HG03097 (cell line): ENCODE results near the gene SCAF8.
"Not testable (repeated sequence)": the region's sequence is repeated elsewhere in the genome, so short reads cannot be mapped to it uniquely, and the experiment has no call there.

Experiments
- ATAC-seq: cut with Tn5 transposase; IDR thresholded peaks from one replicate; pipeline ENCODE4 v1.9.1; 2021; ENCODE audit not compliant: unreplicated experiment, low FRiP score

SCAF8 gene

DNA sequence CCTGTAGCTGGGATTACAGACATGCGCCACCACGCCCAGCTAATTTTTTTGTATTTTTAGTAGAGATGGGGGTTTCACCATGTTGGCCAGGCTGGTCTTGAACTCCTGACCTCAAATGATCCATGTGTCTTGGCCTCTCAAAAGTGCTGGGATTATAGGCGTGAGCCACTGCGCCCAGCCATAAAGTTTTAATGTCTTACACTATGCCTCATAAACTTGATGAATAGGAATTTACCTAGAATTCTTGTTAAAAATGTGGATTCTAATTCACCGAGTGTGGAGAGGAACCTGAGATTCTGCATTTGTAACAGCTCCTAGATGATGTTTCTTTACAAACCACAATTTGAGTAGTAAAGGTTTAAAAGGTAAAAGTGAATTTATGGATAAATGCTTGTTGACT is 45.9 kb downstream of the SCAF8 start:
- not testable (repeated sequence) for ATAC-seq

DNA sequence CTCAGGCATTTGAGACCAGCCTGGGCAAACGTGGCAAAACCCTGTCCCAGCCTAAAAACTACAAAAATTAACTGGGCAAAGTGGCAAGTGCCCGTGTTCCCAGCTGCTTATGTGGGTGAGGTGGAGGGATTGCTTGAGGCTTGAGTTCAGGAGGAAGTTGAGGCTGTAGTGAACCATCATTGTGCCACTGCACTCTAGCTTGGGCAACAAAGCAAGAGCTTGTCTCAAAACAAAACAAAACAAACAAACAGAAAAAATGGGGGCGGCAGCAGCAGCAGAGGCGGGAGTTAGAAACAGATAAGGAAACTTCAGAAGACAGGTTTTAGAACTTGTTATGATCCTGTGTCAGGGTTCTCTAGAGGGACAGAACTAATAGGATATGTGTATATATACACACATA is 49.0 kb downstream of the SCAF8 start:
- ATAC-seq, result no peak

DNA sequence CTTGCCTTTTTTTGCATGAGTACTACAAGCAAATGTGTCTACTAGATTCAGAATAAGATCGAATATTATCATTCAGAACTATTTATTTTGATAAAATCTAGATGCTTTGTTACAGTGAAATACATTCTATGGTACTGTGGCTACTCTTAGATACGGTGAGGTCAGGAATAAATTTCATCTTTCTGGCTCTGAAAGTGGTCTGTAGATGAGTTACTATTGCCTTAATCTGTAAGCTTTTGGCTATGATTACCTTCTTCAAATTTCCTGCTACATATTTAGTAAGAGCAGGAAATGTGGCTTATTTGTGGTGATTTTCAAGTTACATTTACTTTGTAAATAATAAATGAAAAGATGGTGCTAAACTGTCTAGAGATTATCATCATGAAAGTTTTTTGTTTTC is 50.0 kb downstream of the SCAF8 start:
- ATAC-seq, result peak; percentile 72

DNA sequence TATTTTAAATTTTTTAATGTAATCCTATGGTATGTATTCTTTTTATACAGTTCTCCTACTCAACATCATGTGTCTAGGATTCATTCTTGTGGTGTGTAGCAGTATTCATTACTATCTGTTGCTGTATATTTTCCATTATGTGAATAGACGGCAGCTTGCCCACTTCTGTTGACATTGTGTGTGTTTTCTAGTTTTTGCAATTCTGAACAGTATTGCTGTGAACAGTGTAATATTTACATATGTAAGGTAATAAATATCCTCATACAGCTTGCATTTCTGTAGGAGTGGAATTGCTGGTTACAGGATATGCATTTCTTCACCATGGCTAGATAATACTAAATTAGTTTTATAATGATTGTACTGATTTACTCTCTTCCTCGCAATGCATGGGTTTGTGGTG is 51.9 kb downstream of the SCAF8 start:
- no peak for ATAC-seq

DNA sequence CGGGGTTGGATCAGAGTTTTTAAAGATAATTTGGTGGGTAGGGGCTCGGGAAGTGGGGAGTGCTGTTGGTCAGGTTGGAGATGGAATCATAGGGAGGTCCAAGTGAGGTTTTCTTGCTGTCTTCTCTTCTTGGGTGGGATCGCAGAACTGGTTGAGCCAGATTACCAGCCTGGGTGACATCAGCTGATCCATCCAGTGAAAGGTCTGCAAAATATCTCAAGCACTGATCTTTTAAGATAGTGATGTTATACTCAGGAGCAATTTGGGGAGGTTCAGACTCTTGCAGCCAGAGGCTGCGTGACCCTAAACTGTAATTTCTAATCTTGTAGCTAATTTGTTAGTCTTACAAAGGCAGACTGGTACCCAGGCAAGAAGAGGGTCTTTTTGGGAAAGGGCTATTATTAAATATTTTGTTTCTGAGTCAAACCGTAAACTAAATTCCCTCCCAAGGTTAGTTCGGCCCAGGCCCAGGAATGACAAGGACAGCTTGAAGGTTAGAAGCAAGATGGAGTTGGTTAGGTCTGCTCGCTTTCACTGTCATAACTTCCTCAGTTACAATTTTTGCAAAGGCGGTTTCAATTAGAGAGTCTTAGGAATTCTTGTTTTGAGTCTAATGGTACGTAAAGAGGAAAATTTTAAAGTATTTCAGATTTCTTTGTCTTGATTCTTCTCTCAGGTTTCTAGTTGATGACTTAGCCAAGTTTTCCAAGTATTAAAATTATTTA is 53.1 kb downstream of the SCAF8 start:
- no peak for ATAC-seq

DNA sequence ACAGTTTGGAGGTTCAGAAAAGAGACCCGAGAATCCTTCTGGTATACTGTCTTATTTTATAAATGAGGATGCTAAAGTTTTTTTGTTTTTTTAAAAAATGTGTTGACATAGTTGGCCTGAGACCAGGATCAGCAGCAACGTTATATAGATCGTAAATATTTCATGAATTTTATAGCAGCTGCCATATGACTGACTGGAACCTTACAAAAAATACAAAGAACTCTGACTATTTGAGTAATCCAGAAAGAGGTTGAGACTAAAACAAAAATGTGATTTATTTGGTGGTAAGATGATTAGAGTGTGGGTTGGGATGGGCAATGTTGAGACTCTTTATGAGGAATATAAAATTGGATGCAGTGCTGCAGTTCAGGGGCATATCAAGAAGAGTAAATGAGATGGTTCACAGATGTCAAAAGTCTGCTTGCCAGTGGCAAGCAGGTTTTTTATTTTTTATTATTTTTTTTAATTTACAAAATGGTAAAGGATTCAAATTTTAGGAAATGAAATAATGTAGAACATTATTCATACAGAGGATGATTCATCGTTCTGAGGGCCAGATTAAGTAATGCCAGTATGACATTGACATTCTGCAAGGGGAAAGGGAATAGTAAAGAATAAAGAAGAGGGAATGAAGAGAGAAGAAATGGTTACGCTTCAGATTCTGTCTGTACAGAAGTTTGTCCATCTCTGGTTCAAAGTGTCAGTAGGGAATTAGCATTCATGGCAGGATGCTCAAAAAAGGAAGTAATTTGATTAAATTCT is 58.5 kb downstream of the SCAF8 start:
- no peak for ATAC-seq

DNA sequence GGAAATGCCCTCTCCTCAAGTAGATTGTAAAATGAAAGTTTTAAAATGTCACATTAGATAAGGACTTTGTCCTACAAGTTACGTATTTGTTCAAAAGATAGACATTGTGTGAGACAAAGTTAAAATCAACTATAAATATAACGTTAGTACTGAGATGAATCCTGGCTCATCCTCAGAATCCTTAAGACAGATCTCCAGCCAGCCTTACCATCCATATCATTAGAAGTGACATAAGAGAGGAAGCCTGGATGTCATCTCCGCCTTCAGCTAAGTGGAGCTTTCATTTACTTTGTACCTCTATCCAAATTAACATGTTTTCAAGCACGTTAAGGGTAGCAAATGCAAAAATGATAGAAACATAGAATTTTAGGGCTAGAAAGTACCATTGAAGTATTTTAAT is 59.1 kb downstream of the SCAF8 start:
- ATAC-seq, result no peak

DNA sequence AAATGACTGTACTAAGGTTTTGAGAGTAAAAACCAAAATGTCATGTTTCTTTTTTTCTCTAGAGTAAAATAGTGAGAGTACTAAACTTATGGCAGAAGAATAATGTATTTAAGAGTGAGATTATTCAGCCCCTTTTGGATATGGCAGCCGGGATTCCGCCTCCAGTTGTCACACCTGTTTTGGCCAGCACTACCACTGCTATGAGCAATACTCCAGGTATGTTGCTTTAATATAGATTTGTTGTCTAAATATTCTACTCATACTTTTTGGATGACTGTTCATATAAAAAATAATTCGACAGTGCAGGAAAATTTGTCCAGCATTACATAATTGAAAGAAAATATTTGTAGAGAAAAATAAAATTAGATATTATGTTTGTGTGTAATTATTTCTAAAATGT is 59.5 kb downstream of the SCAF8 start:
- ATAC-seq, result no peak

DNA sequence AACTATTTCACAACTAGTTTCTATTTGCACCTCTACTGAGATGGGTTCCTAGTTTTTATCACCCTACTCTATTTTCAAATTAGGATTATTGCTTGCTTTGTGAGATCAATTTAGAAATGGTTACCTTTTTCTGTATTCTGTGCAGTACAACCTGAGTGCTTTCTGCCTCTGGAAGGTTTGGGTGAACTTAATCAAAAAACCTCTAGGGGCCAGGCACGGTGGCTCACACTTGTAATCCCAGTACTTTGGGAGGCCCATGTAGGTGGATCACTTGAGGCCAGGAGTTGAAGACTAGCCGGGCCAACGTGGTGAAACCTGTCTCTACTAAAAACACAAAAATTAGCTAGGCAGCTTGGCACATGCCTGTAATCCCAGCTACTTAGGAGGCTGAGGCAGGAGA is 63.3 kb downstream of the SCAF8 start:
- ATAC-seq, result no peak

DNA sequence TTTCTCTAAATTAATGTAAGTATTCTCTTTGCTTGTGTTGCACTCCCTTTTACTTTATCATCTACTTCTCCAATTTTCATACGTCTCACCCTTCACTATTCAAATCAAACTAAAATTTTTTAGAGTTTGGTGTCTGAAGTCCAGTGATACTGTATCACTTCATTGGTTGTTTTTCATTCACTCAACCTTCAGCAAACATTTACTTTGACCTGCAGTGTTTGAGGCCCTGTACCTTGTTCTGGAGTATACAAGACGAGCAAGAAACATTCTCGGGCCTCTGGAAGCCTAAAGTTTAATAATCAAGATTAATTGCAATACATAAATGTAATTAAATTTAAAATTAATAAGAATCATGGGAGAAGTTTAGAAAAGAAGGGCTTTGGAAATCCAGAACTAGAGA is 64.6 kb downstream of the SCAF8 start:
- ATAC-seq, result no peak

DNA sequence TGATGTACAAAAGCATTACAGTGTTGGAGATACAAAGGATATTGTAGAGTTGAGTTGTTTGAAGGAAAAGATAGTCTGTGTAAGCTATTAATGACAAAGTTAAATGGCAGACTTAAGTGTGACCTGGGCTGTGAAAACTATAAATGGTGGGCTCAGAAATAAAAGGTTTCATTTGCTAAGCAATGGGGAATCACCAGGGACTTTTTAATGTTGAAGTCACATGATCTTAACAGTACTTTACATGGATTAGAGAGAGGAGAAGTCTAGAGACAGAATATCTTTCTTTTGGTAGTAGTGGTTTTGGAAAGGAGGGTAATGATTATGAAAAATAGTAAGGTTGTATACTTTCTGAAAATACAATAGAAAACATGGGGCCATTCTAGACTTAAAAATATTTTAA is 67.1 kb downstream of the SCAF8 start:
- ATAC-seq, result no peak

DNA sequence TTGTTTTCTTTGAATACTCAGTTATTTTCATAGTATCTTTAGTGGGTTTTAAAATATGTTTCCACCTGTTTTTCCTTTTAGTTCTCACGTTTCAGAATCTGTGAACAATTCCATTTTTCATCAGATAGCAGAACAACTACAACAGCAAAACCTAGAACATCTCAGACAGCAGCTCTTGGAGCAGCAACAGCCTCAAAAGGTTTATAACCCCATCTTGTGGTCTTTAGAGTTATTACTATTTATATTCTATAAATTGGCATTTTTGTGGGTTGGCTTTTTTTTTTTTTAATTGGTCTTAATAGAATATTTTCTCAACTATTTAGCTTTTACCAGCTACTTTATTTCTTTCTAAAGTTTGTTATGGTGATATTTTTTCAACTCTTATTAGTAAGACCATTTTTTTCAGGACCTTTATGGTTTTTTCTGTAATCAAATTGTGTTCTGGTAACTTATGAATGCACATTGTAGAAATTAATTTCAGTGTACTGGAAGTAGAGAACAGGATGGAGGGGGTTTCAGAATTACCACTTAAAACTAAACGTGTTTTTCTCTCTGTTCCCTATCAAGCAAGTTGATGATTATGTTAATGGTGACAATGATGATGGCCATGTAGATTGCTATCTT is 72.2 kb downstream of the SCAF8 start:
- no peak for ATAC-seq

DNA sequence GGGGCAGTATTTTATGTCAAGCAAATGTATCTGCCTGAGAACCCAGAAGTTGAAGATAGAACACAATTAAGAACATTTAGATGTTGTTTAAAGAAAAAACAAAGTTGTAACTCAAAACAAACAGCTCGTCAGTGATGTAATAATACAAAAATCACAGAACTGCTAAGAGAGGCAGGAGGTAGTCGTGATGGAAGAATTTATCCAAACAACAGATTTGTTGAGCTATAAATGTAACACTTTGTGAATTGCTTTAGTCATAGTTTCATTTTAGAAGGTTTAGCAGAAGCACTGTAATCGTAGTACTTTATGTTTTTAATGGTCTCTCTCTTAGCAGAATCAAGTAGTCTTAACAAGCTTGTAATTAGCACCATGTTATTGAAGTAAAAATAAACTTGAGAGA is 73.6 kb downstream of the SCAF8 start:
- no peak for ATAC-seq

DNA sequence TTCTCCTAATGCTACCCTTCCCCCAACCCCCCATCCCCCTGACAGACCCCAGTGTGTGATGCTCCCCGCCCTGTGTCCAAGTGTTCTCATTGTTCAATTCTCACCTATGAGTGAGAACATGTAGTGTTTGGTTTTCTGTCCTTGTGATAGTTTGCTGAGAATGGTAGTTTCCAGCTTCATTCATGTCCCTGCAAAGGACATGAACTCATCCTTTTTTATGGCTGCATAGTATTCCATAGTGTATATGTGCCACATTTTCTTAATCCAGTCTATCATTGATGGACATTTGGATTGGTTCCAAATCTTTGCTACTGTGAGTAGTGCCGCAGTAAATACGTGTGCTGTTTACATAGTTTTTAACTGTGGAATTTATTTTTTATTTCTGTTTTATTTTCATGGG is 78.4 kb downstream of the SCAF8 start:
- not testable (repeated sequence) for ATAC-seq

DNA sequence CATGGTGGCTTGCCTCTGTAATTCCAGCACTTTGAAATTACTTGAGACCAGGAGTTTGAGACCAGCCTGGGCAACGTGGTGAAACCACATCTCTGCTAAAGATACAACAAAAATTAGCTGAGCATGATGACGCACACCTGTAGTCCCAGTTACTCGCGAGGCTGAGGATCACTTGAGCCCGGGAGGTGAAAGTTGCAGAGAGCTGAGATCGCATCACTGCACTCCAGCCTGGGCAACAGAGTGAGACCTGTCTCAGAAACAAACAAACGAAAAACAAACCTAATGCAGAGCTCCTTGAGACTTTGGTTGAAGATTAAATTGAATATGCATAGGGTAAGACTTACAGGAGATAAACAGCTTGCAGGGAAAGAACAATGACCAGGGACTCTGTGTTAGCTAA is 80.8 kb downstream of the SCAF8 start:
- ATAC-seq, result peak; percentile 61

DNA sequence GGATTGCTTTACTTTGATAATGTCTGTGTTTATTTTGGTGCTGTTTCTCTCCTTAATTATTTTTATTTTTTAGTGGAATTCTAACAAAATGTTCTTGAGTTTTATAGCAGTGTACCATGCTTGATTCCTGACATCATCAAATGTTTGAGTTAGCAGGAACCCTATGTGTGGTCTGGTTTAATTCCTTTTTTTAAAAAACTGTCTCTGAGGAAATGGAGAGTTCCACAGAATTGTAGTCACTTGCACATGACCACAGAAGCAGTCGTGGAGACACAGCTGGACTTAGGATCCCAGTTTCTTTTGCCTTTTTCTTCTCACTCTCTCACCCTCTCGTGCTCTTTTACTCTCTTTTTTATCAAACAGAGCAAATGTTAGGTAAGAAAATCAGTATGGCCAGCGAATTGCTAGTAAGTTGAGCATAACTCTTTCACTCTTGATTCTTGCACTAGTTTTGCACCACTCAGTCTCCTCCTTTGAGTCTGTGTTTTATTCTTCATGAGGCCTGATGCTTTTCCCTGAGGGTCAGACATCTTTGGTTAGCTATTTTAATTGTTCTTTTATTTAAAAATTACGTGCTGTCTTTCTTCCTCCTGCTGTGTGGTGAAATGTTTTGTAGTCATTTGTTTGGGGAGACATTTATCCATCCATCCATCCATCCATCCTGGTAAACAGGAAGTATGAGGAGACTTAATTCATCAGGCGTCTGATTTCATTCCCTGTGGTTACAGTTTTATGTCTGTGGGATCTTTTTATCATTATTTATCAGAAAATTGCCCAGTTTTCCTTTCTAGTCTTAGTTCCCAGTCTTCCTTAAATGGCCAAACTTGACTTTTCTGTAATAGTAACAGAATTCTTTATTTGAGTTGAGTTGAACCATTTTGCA is 83.0 kb downstream of the SCAF8 start:
- ATAC-seq, result no peak

DNA sequence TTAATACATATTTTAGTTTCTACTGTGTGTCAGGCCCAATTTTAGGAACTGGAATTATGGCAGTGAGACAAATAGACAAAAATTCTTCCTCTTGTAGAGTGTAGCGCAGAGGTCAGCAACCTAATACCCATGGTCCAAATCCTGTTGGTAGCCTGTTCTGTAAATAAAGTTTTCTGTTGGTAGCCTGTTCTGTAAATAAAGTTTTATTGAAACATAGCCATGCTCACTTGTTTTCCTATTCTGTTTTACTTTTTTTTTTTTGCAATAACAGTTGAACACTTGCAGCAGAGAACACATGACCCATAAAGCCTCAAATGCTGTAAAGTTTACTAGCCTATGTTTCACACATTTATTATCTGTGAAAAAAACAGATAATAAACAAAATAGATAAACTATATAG is 87.9 kb downstream of the SCAF8 start:
- ATAC-seq, result no peak

DNA sequence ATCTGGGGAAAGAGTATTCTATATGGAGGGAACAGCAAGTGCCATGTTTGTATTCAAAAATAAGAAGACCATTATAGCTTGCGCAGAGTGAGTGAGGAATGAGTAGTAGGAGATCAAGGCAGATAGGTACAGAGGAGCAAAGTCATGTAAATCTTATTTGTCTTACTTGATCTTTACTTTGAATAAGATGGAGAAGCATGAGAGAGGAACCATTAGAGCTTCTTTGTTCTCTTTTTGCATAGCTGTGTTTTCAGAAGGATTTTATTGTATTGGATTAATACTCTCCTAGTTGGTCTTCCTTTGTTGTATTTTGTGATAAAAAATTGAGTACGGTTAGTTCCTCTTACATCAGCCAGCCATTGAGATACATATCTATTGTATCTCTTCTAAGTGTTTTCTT is 88.4 kb downstream of the SCAF8 start:
- no peak for ATAC-seq

DNA sequence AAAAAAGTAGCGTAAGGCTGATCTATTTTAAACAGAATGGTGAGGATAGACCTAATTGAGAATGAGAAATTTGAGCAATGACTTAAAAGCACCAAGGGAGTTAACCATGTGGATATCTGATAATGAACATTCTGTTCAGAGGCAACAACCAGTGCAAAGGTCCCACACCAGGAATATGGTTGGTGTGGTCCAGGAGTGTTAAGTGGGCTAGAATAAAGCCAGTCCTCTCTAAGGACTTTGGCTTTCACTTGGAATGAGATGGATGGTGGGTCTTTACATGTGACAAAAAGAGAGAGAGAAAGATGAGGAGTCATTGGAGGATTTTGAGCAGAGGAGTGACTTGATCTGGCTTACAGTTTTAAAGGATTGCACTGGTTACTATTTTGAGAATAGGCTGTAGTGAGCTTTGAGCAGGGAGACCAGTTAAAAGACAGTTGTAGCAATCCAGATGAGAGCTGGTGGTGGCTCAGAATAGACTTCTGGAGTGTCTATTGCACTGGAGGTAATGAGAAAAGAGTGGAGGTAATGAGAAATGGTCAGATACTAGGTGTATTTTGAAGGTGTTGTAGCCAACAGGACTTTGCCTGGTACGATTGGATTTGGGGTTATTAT is 89.8 kb downstream of the SCAF8 start:
- ATAC-seq, result no peak

DNA sequence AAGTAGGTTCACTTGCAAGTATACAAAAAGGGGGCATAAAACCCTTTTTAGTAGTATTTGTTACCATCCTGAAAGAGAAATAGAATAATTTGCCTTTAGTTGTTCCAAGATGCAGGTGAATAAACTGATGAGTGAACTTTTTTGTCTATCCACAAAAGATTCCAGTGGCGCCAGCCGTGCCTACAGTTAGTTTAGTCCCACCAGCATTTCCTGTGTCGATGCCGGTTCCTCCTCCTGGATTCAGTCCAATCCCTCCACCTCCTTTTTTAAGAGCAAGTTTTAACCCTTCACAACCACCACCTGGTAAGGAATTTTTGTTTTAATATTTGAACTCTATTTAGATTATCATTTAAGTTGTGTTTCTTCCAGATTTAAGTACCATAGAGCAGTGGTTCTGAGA is 90.9 kb downstream of the SCAF8 start:
- no peak for ATAC-seq

DNA sequence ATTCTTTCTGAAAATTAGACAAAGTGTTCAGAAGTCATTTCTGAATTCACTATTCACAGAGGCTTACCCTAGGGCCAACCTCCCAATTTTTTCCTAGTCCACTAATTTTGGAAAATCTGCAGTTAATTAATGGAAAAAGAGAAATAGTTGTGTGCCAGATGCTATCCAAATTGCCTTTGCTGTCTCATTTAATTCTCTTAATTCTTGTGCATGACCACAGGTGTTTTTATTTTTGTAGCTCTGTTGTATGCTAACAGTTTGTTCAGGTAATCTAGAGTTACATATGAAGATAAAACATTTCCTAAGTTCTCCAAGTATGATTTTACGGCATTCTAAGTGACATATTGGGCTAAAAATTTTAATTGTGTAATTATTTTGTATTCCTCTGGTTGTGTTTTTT is 96.8 kb downstream of the SCAF8 start:
- ATAC-seq, result no peak
